Measurements from ENCODE around the gene SCD.

Gene SCD

GRCh38 chr10:100306861-100307260 is 40.2 kb upstream of the SCD start:
- TF ChIP-seq POLR2AphosphoS5 (IDR thresholded peaks at IDR 0.05; ENCODE audit: low read depth, low read length) (no peak), REST (IDR thresholded peaks at IDR 0.05; ENCODE audit: insufficient read depth in 1 of 2, low read depth in 2 of 2, low read length in 2 of 2) (no peak), SIN3A (IDR thresholded peaks at IDR 0.05; ENCODE audit: borderline replicate concordance, insufficient read depth, low read length) (no peak), TAF1 (IDR thresholded peaks at IDR 0.05; ENCODE audit: borderline replicate concordance, insufficient read depth, low read length) (no peak), FOXP2 (optimal IDR thresholded peaks at IDR 0.05; ENCODE audit: borderline replicate concordance, extremely low read depth, extremely low read length, insufficient read depth) (no peak)

- no peak for TF ChIP-seq POLR2AphosphoS5 (IDR thresholded peaks at IDR 0.05; ENCODE audit: low read depth, low read length)
- no peak for TF ChIP-seq REST (IDR thresholded peaks at IDR 0.05; ENCODE audit: insufficient read depth in 1 of 2, low read depth in 2 of 2, low read length in 2 of 2)
- TF ChIP-seq SIN3A (IDR thresholded peaks at IDR 0.05; ENCODE audit: borderline replicate concordance, insufficient read depth, low read length) = no peak
- TF ChIP-seq TAF1 (IDR thresholded peaks at IDR 0.05; ENCODE audit: borderline replicate concordance, insufficient read depth, low read length) = no peak
These were observed 39.3 kb upstream of the SCD start for GRCh38 chr10:100307684-100308083.

- TF ChIP-seq FOXP2 (optimal IDR thresholded peaks at IDR 0.05; ENCODE audit: borderline replicate concordance, extremely low read depth, extremely low read length, insufficient read depth) (no peak), POLR2AphosphoS5 (IDR thresholded peaks at IDR 0.05; ENCODE audit: low read depth, low read length) (no peak), SIN3A (IDR thresholded peaks at IDR 0.05; ENCODE audit: borderline replicate concordance, insufficient read depth, low read length) (no peak), REST (IDR thresholded peaks at IDR 0.05; ENCODE audit: insufficient read depth in 1 of 2, low read depth in 2 of 2, low read length in 2 of 2) (no peak), TAF1 (IDR thresholded peaks at IDR 0.05; ENCODE audit: borderline replicate concordance, insufficient read depth, low read length) (no peak)
These were observed 35.7 kb upstream of the SCD start for GRCh38 chr10:100311298-100311697.

- TF ChIP-seq FOXP2 (optimal IDR thresholded peaks at IDR 0.05; ENCODE audit: borderline replicate concordance, extremely low read depth, extremely low read length, insufficient read depth) = no peak
- TF ChIP-seq TAF1 (IDR thresholded peaks at IDR 0.05; ENCODE audit: borderline replicate concordance, insufficient read depth, low read length) = no peak
- no peak for TF ChIP-seq REST (IDR thresholded peaks at IDR 0.05; ENCODE audit: insufficient read depth in 1 of 2, low read depth in 2 of 2, low read length in 2 of 2)
- no peak for TF ChIP-seq SIN3A (IDR thresholded peaks at IDR 0.05; ENCODE audit: borderline replicate concordance, insufficient read depth, low read length)
- TF ChIP-seq POLR2AphosphoS5 (IDR thresholded peaks at IDR 0.05; ENCODE audit: low read depth, low read length) = no peak
These were observed 31.4 kb upstream of the SCD start for GRCh38 chr10:100315615-100316014.

GRCh38 chr10:100318207-100318606 is 28.8 kb upstream of the SCD start:
- TF ChIP-seq POLR2AphosphoS5 (IDR thresholded peaks at IDR 0.05; ENCODE audit: low read depth, low read length) (no peak), FOXP2 (optimal IDR thresholded peaks at IDR 0.05; ENCODE audit: borderline replicate concordance, extremely low read depth, extremely low read length, insufficient read depth) (no peak), TAF1 (IDR thresholded peaks at IDR 0.05; ENCODE audit: borderline replicate concordance, insufficient read depth, low read length) (no peak), REST (IDR thresholded peaks at IDR 0.05; ENCODE audit: insufficient read depth in 1 of 2, low read depth in 2 of 2, low read length in 2 of 2) (no peak), SIN3A (IDR thresholded peaks at IDR 0.05; ENCODE audit: borderline replicate concordance, insufficient read depth, low read length) (no peak)
